HPDE6-E6E7 (cell line): Measurements from ENCODE around the gene REXO4.
A peak's percentile ranks its signal among the peaks of the same experiment; 100 is the strongest.
"Not testable (repeated sequence)": the region's sequence is repeated elsewhere in the genome, so short reads cannot be mapped to it uniquely, and the experiment has no call there.

Experiments used
- DNase-seq: peaks from one replicate; pipeline ENCODE4 v3.0.0; 2011; ENCODE audit warnings: missing footprints; ENCODE audit errors: extremely low spot score

REXO4 gene

GRCh38 chr9:133421615-133422542 is 4.1 kb upstream of the REXO4 start, which contains the start of gene ADAMTS13:
ADAMTS13 (plus strand) TSS chr9:133422367; CDS start chr9:133422444, 77 bp downstream.
- no peak for DNase-seq

GRCh38 chr9:133420392-133420827 is 2.6 kb upstream of the REXO4 start:
- no peak for DNase-seq

- no peak for DNase-seq
These were observed 1.2 kb upstream of the REXO4 start for GRCh38 chr9:133419005-133419404.

GRCh38 chr9:133415170-133415569 is 2.6 kb downstream of the REXO4 start:
- DNase-seq: no peak

GRCh38 chr9:133408042-133408441 is 9.8 kb downstream of the REXO4 start:
- no peak for DNase-seq

GRCh38 chr9:133406480-133407307 is 11.1 kb downstream of the REXO4 start:
- peak; percentile 57 for DNase-seq

- no peak for DNase-seq
These were observed 12.0 kb downstream of the REXO4 start for GRCh38 chr9:133405508-133406438.

GRCh38 chr9:133404454-133405002 is 13.3 kb downstream of the REXO4 start:
- DNase-seq: no peak

- peak; percentile 63 for DNase-seq
These were observed 13.9 kb downstream of the REXO4 start for GRCh38 chr9:133403766-133404453.

- no peak for DNase-seq
These were observed 15.1 kb downstream of the REXO4 start for GRCh38 chr9:133402689-133403088.

GRCh38 chr9:133401588-133401987 is 16.2 kb downstream of the REXO4 start:
- DNase-seq: no peak

- no peak for DNase-seq
These were observed 17.5 kb downstream of the REXO4 start for GRCh38 chr9:133400292-133400691.

- DNase-seq: no peak
These were observed 19.9 kb downstream of the REXO4 start for GRCh38 chr9:133397895-133398294.

GRCh38 chr9:133397370-133397769 is 20.4 kb downstream of the REXO4 start:
- DNase-seq: no peak

- DNase-seq: no peak
These were observed 20.9 kb downstream of the REXO4 start for GRCh38 chr9:133396952-133397351.

- DNase-seq: no peak
These were observed 23.0 kb downstream of the REXO4 start for GRCh38 chr9:133394687-133395271.

- DNase-seq: no peak
These were observed 24.4 kb downstream of the REXO4 start for GRCh38 chr9:133393399-133393798.

- not testable (repeated sequence) for DNase-seq
These were observed 25.5 kb downstream of the REXO4 start for GRCh38 chr9:133392308-133392707.

- DNase-seq: not testable (repeated sequence)
These were observed 26.4 kb downstream of the REXO4 start for GRCh38 chr9:133391449-133391848.

- DNase-seq: no peak
These were observed 27.1 kb downstream of the REXO4 start for GRCh38 chr9:133390713-133391112.
